Measurements from ENCODE around the gene HBP1.
"Not testable (repeated sequence)": the region's sequence is repeated elsewhere in the genome, so short reads cannot be mapped to it uniquely, and the experiment has no call there.

Gene HBP1

DNA sequence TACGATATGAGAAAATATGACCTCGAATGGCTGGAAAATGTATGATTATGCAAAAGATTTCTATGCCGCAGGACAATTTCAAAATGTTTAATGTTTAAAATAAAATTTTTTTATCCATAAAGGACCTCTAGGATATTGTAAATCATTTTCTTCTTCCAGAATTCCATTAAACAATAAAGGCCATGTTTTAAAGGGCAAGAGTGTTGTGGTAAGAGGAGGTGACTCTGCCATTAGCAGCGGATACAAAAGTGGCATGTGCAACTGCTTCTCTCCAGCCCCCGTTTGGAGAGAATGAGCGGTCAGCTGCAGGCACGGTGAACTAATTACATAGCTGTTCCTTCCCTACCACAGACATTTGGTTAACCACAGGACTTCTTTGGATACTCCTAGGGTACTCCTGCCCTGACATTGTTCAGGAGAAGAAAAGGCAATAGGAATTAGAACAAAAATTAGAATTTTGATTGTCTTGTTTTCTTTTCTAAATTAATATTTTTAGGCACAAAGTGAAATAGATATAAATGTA is 63.8 kb downstream of the HBP1 start:
- no peak for DNase-seq

GRCh38 chr7:107233174-107233573 is 64.4 kb downstream of the HBP1 start:
- no peak for DNase-seq

GRCh38 chr7:107233981-107234380 is 65.2 kb downstream of the HBP1 start:
- no peak for DNase-seq

GRCh38 chr7:107234436-107234835 is 65.6 kb downstream of the HBP1 start:
- no peak for DNase-seq

- no peak for DNase-seq
These were observed 68.1 kb downstream of the HBP1 start for GRCh38 chr7:107236862-107237261.

- no peak for DNase-seq
These were observed 68.6 kb downstream of the HBP1 start for GRCh38 chr7:107237451-107237850.

DNA sequence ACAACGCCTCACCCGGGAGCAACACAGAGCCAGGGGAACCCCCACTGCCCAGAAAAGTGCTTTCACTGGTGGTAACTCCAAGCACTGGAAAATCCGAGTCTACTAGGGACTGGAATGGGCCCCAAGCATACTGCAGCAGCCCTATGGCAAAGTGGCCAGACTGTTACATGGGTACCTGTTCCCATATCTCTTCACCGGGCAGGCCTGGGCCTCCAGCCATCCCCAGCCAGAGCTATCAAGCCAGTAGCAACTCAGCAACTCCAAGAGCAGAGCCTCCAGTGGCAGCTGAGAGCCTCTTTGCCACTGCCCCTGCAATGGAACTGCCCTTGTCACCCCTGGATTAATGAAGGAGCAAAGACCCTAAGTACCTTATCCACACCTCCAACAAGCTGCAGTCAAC is 73.5 kb downstream of the HBP1 start:
- DNase-seq, result no peak

- DNase-seq, result no peak
These were observed 75.8 kb downstream of the HBP1 start for GRCh38 chr7:107244613-107245012.

GRCh38 chr7:107246836-107247235 is 78.0 kb downstream of the HBP1 start:
- DNase-seq, result not testable (repeated sequence)

GRCh38 chr7:107248551-107249316 is 79.9 kb downstream of the HBP1 start:
- DNase-seq, result no peak

GRCh38 chr7:107251963-107252362 is 83.2 kb downstream of the HBP1 start:
- no peak for DNase-seq

All from stimulated activated CD4-positive, alpha-beta T cell treated with anti-CD3 and anti-CD28 coated beads, Interleukin-2, amount 100 ng/mL, for 24 hours (primary cell).